Measurements from ENCODE around the gene SLC4A8.

DNA sequence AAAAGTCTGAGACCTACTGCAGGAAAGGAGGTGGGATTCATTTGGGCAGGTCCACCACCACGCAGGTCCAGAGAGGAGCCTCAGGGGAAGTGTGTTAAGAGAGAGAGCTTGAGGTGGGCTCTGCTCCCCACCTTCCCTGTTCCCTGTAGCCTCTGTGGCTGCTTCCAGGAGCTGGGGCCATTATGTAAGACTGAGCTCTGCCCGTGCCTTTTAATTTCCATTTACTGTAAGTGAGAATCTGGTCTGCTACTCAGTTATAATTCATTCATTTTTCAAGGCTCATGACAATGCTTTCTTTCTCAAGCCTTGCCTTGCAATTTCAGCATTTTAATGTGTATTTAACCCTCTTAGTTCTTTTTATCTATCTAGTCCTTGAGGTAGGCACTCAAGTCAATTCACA lies 8.3 kb downstream of the SLC4A8 start:
- TF ChIP-seq, protein P1, sequence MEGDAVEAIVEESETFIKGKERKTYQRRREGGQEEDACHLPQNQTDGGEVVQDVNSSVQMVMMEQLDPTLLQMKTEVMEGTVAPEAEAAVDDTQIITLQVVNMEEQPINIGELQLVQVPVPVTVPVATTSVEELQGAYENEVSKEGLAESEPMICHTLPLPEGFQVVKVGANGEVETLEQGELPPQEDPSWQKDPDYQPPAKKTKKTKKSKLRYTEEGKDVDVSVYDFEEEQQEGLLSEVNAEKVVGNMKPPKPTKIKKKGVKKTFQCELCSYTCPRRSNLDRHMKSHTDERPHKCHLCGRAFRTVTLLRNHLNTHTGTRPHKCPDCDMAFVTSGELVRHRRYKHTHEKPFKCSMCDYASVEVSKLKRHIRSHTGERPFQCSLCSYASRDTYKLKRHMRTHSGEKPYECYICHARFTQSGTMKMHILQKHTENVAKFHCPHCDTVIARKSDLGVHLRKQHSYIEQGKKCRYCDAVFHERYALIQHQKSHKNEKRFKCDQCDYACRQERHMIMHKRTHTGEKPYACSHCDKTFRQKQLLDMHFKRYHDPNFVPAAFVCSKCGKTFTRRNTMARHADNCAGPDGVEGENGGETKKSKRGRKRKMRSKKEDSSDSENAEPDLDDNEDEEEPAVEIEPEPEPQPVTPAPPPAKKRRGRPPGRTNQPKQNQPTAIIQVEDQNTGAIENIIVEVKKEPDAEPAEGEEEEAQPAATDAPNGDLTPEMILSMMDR (IDR thresholded peaks at IDR 0.05) = no peak
- TF ChIP-seq POLR2AphosphoS5 (IDR thresholded peaks at IDR 0.05; ENCODE audit: insufficient read depth in 1 of 2, low read depth in 1 of 2) = no peak
